DMS114 treated with DMSO at 0.1 percent for 48 hours (cell line): ENCODE data around the gene ARHGEF28.

Experiments used
- DNase-seq: peaks from one replicate; lab custom pipeline; 2025; ENCODE audit not compliant: unreplicated experiment; lab: John Stamatoyannopoulos, UW

Gene ARHGEF28

GRCh38 chr5:73985145-73985544 is 359.1 kb downstream of the ARHGEF28 start:
- no peak for DNase-seq

- no peak for DNase-seq
Observed at GRCh38 chr5:73986729-73987128, 360.7 kb downstream of the ARHGEF28 start.

- no peak for DNase-seq
Observed at GRCh38 chr5:73987915-73988314, 361.9 kb downstream of the ARHGEF28 start.

GRCh38 chr5:73989956-73990355 is 364.0 kb downstream of the ARHGEF28 start:
- no peak for DNase-seq
